ENCODE data around the gene PAQR4. TPM values are rescaled to one million over a fixed set of nuclear protein-coding genes. Genes with fewer than 3 reads are reported as not detected.

Gene PAQR4
- polyA plus RNA-seq, 1 of the 3 experiments (the other 2 are of a cell fraction), result 8.8 TPM

- Histone ChIP-seq H3K36me3 (replicated peaks in 1 of 2; ENCODE audit: control insufficient read depth in 1 of 2, insufficient read depth in 2 of 2, low read length in 1 of 2) (no peaks in the 10 kb centered on the region), H3K9me2 (no peaks in the 10 kb centered on the region), H3K4me2 (no peak overlapping the region), H3K4me1 (ENCODE audit: control insufficient read depth in 1 of 2, insufficient read depth in 2 of 2, low read depth in 1 of 2, low read length in 1 of 2) (no peaks in the 10 kb centered on the region), H4K20me1 (ENCODE audit: insufficient read depth) (no peaks in the 10 kb centered on the region), H3K79me2 (ENCODE audit: insufficient read depth) (no peaks in the 10 kb centered on the region), H3K9ac (no peak overlapping the region), H2AFZ (ENCODE audit: low read depth) (no peak overlapping the region), H3K27me3 (ENCODE audit: insufficient read depth) (no peaks in the 10 kb centered on the region), H3K27ac (ENCODE audit: low read depth in 2 of 2, low read length in 1 of 2) (no peak overlapping the region), H3K4me3 (ENCODE audit: low read depth in 2 of 2, low read length in 1 of 2) (no peak overlapping the region), H3K9me3 (no peaks in the 10 kb centered on the region), H3F3A (replicated peaks; ENCODE audit: insufficient read depth) (no peaks in the 10 kb centered on the region)
- ChIA-PET CTCF (interaction anchor here (0.6 to 1.5 kb wide), 4 partner anchors 9 to 20 kb away, joined by 3 to 5 read pairs (median 4); no protein-coding TSS in a partner anchor), POLR2A (no interaction called here)
- TF ChIP-seq PBX3 (IDR thresholded peaks at IDR 0.05), result no peak
- TF ChIP-seq ELF1 (IDR thresholded peaks at IDR 0.05), result no peak
- TF ChIP-seq CHD2 (IDR thresholded peaks at IDR 0.05; ENCODE audit: low read length, partially characterized antibody), result no peak
- TF ChIP-seq FOXM1 (IDR thresholded peaks at IDR 0.05; ENCODE audit: low read depth), result no peak
- TF ChIP-seq, protein P1, sequence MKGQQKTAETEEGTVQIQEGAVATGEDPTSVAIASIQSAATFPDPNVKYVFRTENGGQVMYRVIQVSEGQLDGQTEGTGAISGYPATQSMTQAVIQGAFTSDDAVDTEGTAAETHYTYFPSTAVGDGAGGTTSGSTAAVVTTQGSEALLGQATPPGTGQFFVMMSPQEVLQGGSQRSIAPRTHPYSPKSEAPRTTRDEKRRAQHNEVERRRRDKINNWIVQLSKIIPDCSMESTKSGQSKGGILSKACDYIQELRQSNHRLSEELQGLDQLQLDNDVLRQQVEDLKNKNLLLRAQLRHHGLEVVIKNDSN (IDR thresholded peaks at IDR 0.05; ENCODE audit: borderline replicate concordance, low read depth), result no peak
- no peak for TF ChIP-seq GATA2 (CRISPR knock-in tag; IDR thresholded peaks at IDR 0.05)
- TF ChIP-seq TAF1 (IDR thresholded peaks at IDR 0.05; ENCODE audit: borderline replicate concordance, low read depth, low read length), result no peak
- TF ChIP-seq FOSL2 (IDR thresholded peaks at IDR 0.05; ENCODE audit: borderline replicate concordance, low read depth), result no peak
- TF ChIP-seq RXRA (IDR thresholded peaks at IDR 0.05; ENCODE audit: borderline replicate concordance, low read depth), result no peak
- TF ChIP-seq RAD21 (IDR thresholded peaks at IDR 0.05; ENCODE audit: low read length), result no peak
- TF ChIP-seq FOXJ3 (CRISPR knock-in tag; IDR thresholded peaks at IDR 0.05), result no peak
- 68% methylated on average over 13 of the region's 19 CpGs for WGBS (ENCODE audit: low lambda C conversion rate)
- no peak for DNase-seq
Measured at GRCh38 chr16:3012246-3012645, 43.1 kb downstream of the PAQR4 start.

DNA sequence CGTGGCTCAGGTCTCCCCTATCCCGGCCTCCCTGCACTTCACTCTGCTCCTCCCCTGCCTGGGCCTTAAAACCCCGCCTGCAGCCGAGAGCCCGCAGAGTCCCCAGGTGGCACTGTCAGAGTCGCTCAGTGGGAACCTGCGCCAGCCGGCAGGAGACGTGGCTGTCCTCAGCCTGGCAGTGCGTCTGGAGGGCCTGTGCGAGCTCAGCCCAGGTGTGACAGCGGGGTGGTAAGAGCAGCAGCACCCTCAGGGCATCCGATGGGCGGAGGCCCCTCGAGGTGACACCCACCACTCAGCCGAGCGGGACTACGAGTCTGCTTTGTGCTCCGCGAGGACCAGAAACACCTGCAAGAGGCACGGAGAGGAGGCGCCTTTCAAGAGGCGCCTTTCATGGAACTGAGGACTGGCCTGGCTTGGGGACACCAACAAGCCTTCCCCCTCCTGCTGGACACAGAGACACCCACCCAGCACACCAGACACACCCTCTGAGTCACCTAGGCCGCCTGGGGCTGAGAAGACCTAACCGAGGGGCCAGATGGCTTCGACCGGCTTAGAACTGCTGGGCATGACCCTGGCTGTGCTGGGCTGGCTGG is 43.8 kb downstream of the PAQR4 start, which contains the start of gene CLDN9:
CLDN9 (plus strand) TSS at position 96 of the 593 bp plus-strand sequence; CDS start at position 536, 440 bp downstream.
- Histone ChIP-seq H3K4me3 (ENCODE audit: low read depth in 2 of 2, low read length in 1 of 2) (no peak within 1 kb of the TSS), H3K9me2 (no peaks in the 10 kb centered on the region), H4K20me1 (ENCODE audit: insufficient read depth) (no peaks in the 10 kb centered on the region), H3K4me1 (ENCODE audit: control insufficient read depth in 1 of 2, insufficient read depth in 2 of 2, low read depth in 1 of 2, low read length in 1 of 2) (peaks cover 0 to 1% of the 10 kb centered on the region in 2 experiments; a peak in 1 of 4 replicates), H3K79me2 (ENCODE audit: insufficient read depth) (no peaks in the 10 kb centered on the region), H3K27ac (ENCODE audit: low read depth in 2 of 2, low read length in 1 of 2) (no peak within 1 kb of the TSS), H3K4me2 (no peak within 1 kb of the TSS), H3F3A (replicated peaks; ENCODE audit: insufficient read depth) (no peaks in the 10 kb centered on the region), H2AFZ (ENCODE audit: low read depth) (no peak within 1 kb of the TSS), H3K36me3 (replicated peaks in 1 of 2; ENCODE audit: control insufficient read depth in 1 of 2, insufficient read depth in 2 of 2, low read length in 1 of 2) (no peaks in the 10 kb centered on the region), H3K9ac (no peak within 1 kb of the TSS), H3K9me3 (no peaks in the 10 kb centered on the region), H3K27me3 (ENCODE audit: insufficient read depth) (no peaks in the 10 kb centered on the region)
- 74% methylated on average over 15 of the region's 27 CpGs for WGBS (ENCODE audit: low lambda C conversion rate)
- POLR2A ChIA-PET, result no interaction called here
- TF ChIP-seq, protein P2, sequence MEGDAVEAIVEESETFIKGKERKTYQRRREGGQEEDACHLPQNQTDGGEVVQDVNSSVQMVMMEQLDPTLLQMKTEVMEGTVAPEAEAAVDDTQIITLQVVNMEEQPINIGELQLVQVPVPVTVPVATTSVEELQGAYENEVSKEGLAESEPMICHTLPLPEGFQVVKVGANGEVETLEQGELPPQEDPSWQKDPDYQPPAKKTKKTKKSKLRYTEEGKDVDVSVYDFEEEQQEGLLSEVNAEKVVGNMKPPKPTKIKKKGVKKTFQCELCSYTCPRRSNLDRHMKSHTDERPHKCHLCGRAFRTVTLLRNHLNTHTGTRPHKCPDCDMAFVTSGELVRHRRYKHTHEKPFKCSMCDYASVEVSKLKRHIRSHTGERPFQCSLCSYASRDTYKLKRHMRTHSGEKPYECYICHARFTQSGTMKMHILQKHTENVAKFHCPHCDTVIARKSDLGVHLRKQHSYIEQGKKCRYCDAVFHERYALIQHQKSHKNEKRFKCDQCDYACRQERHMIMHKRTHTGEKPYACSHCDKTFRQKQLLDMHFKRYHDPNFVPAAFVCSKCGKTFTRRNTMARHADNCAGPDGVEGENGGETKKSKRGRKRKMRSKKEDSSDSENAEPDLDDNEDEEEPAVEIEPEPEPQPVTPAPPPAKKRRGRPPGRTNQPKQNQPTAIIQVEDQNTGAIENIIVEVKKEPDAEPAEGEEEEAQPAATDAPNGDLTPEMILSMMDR (IDR thresholded peaks at IDR 0.05), result no peak
- TF ChIP-seq TEAD4 (IDR thresholded peaks at IDR 0.05; ENCODE audit: borderline replicate concordance, insufficient read depth) (no peak), GATA2 (CRISPR knock-in tag; IDR thresholded peaks at IDR 0.05) (no peak), MXI1 (IDR thresholded peaks at IDR 0.05; ENCODE audit: low read depth, low read length) (no peak), RAD21 (IDR thresholded peaks at IDR 0.05; ENCODE audit: low read length) (no peak), YY1 (IDR thresholded peaks at IDR 0.05; ENCODE audit: low read depth) (no peak), POLR2AphosphoS5 (IDR thresholded peaks at IDR 0.05; ENCODE audit: low read depth, low read length) (no peak)
- CTCF ChIA-PET, result interaction anchor here (1.0 to 1.5 kb wide), 3 partner anchors 8 to 19 kb away, joined by 3 to 5 read pairs (median 4); no protein-coding TSS in a partner anchor
- DNase-seq, result no peak

Data from SK-N-SH (cell line).